ENCODE data around the gene NENF.

The NENF gene

DNA sequence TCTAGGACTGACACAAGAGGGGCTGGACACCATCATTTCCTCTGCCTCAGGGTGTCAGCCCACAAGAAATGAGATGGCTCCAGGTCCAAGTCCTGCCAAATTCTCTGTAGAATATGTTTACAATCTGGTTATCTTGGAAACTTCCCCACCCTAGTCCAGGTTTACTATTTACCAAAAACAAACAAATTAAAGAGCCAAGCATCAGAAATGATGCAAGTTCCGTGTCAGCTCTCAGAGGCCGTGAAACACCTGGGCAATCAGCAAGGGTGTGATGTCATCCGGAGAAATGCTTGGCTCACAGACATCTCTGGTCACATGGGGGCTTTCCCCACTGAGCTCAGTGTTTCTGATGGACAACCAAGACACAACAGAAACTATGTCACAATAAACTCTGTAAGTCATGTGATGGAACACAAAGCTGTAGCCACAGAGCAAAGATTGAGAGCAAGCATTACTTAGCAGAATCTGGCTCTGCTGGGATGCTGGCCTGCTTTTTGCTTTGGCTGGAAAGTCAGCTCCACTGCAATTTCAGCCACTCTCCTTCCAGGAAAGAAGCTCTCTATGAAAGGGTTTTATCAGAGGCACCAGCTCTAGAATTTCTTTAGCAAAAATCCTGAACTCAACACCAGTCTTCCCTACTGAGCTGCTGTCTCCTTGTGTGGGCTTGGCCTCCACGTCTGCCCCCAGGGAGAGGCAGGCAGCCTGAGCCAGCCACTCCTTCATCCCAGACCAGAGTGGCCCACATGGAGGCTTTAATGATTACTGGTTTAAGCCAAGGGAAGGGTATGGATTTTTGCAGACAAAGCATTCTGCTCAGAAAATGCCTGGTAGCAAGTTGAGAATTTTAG lies 55.9 kb downstream of the NENF start:
- ATAC-seq, result no peak
- TF ChIP-seq, protein P1, sequence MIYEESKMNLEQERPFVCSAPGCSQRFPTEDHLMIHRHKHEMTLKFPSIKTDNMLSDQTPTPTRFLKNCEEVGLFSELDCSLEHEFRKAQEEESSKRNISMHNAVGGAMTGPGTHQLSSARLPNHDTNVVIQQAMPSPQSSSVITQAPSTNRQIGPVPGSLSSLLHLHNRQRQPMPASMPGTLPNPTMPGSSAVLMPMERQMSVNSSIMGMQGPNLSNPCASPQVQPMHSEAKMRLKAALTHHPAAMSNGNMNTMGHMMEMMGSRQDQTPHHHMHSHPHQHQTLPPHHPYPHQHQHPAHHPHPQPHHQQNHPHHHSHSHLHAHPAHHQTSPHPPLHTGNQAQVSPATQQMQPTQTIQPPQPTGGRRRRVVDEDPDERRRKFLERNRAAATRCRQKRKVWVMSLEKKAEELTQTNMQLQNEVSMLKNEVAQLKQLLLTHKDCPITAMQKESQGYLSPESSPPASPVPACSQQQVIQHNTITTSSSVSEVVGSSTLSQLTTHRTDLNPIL (CRISPR knock-in tag; IDR thresholded peaks at IDR 0.05; ENCODE audit: low read depth), result no peak
- TF ChIP-seq ARNTL (CRISPR knock-in tag; IDR thresholded peaks at IDR 0.05; ENCODE audit: borderline replicate concordance, low read depth) (no peak), OSR1 (CRISPR knock-in tag; IDR thresholded peaks at IDR 0.05) (no peak), SNAI2 (CRISPR knock-in tag; IDR thresholded peaks at IDR 0.05) (no peak), TOX (CRISPR knock-in tag; IDR thresholded peaks at IDR 0.05; ENCODE audit: borderline replicate concordance) (no peak), TCF4 (CRISPR knock-in tag; IDR thresholded peaks at IDR 0.05; ENCODE audit: borderline replicate concordance) (no peak)

DNA sequence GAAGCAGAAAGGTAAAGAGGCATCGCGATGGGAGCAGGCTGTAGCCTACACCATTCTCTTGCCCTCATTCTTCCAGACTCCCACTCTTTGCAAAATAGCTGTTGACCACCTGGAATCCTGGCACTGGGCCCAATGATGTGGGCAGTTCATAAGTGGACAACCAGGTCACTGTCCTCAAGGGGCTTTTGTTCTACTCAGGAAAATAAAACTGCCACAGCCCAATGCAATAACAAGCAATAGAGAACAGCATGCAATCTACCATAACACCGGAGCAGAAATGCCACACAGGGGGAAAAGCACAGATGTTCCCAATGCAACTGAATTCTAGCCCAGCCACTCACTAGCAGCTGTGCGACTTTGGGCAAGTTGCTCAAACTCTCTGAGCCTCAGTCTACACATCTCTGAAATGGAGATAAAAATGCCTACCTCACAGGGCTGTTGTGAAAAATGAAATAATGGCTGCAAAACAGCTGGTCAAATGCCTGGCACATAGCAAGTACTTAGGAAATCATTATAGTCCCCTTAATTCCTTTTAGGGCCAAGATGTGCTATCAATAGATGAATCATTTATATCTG lies 56.7 kb downstream of the NENF start:
- TF ChIP-seq ISL1 (CRISPR knock-in tag; IDR thresholded peaks at IDR 0.05) (no peak), ZC3H10 (CRISPR knock-in tag; IDR thresholded peaks at IDR 0.05) (no peak), ZNF8 (CRISPR knock-in tag; IDR thresholded peaks at IDR 0.05) (no peak), GLIS3 (CRISPR knock-in tag; IDR thresholded peaks at IDR 0.05) (no peak), TCF4 (CRISPR knock-in tag; IDR thresholded peaks at IDR 0.05; ENCODE audit: borderline replicate concordance) (no peak), ARNTL (CRISPR knock-in tag; IDR thresholded peaks at IDR 0.05; ENCODE audit: borderline replicate concordance, low read depth) (no peak)
- TF ChIP-seq, protein P1 (CRISPR knock-in tag; IDR thresholded peaks at IDR 0.05; ENCODE audit: low read depth), result no peak
- TF ChIP-seq, protein P2, sequence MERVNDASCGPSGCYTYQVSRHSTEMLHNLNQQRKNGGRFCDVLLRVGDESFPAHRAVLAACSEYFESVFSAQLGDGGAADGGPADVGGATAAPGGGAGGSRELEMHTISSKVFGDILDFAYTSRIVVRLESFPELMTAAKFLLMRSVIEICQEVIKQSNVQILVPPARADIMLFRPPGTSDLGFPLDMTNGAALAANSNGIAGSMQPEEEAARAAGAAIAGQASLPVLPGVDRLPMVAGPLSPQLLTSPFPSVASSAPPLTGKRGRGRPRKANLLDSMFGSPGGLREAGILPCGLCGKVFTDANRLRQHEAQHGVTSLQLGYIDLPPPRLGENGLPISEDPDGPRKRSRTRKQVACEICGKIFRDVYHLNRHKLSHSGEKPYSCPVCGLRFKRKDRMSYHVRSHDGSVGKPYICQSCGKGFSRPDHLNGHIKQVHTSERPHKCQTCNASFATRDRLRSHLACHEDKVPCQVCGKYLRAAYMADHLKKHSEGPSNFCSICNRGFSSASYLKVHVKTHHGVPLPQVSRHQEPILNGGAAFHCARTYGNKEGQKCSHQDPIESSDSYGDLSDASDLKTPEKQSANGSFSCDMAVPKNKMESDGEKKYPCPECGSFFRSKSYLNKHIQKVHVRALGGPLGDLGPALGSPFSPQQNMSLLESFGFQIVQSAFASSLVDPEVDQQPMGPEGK (CRISPR knock-in tag; IDR thresholded peaks at IDR 0.05; ENCODE audit: borderline replicate concordance), result no peak
- no peak for ATAC-seq

DNA sequence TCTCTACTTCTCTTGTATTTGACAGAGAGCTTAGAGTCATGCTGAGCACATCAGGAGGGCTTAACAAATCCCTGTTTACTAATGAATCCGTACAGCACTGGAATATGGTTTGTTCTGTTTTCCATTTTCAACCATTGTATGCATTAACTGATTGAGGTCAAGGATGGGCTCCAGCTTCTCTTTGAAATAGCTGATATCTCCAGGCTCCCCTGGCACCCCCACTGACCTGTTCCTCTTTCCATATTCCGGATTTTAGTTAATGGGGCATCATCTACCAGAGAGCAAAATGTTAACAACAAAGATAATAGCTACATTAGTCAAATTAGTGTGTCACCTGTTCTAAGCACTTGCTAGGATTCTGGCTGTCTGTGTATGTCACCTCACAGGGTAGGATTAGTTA lies 57.6 kb downstream of the NENF start:
- no peak for ATAC-seq
- no peak for TF ChIP-seq ARNTL (CRISPR knock-in tag; IDR thresholded peaks at IDR 0.05; ENCODE audit: borderline replicate concordance, low read depth)
- TF ChIP-seq, protein P3, sequence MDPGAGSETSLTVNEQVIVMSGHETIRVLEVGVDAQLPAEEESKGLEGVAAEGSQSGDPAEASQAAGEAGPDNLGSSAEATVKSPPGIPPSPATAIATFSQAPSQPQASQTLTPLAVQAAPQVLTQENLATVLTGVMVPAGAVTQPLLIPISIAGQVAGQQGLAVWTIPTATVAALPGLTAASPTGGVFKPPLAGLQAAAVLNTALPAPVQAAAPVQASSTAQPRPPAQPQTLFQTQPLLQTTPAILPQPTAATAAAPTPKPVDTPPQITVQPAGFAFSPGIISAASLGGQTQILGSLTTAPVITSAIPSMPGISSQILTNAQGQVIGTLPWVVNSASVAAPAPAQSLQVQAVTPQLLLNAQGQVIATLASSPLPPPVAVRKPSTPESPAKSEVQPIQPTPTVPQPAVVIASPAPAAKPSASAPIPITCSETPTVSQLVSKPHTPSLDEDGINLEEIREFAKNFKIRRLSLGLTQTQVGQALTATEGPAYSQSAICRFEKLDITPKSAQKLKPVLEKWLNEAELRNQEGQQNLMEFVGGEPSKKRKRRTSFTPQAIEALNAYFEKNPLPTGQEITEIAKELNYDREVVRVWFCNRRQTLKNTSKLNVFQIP (CRISPR knock-in tag; IDR thresholded peaks at IDR 0.05; ENCODE audit: borderline replicate concordance, low read depth), result no peak
- TF ChIP-seq ZNF565 (CRISPR knock-in tag; conservative IDR thresholded peaks at IDR 0.05; ENCODE audit: low read depth), result no peak
- TF ChIP-seq ZFP3 (CRISPR knock-in tag; IDR thresholded peaks at IDR 0.05), result no peak
- TF ChIP-seq, protein P1 (CRISPR knock-in tag; IDR thresholded peaks at IDR 0.05; ENCODE audit: low read depth), result no peak
- TF ChIP-seq PPARA (CRISPR knock-in tag; IDR thresholded peaks at IDR 0.05; ENCODE audit: borderline replicate concordance), result no peak
- TF ChIP-seq RARB (CRISPR knock-in tag; IDR thresholded peaks at IDR 0.05), result no peak
- no peak for TF ChIP-seq ZC3H10 (CRISPR knock-in tag; IDR thresholded peaks at IDR 0.05)
- no peak for TF ChIP-seq SNAI2 (CRISPR knock-in tag; IDR thresholded peaks at IDR 0.05)
- TF ChIP-seq, protein P4, sequence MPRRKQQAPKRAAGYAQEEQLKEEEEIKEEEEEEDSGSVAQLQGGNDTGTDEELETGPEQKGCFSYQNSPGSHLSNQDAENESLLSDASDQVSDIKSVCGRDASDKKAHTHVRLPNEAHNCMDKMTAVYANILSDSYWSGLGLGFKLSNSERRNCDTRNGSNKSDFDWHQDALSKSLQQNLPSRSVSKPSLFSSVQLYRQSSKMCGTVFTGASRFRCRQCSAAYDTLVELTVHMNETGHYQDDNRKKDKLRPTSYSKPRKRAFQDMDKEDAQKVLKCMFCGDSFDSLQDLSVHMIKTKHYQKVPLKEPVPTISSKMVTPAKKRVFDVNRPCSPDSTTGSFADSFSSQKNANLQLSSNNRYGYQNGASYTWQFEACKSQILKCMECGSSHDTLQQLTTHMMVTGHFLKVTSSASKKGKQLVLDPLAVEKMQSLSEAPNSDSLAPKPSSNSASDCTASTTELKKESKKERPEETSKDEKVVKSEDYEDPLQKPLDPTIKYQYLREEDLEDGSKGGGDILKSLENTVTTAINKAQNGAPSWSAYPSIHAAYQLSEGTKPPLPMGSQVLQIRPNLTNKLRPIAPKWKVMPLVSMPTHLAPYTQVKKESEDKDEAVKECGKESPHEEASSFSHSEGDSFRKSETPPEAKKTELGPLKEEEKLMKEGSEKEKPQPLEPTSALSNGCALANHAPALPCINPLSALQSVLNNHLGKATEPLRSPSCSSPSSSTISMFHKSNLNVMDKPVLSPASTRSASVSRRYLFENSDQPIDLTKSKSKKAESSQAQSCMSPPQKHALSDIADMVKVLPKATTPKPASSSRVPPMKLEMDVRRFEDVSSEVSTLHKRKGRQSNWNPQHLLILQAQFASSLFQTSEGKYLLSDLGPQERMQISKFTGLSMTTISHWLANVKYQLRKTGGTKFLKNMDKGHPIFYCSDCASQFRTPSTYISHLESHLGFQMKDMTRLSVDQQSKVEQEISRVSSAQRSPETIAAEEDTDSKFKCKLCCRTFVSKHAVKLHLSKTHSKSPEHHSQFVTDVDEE (CRISPR knock-in tag; IDR thresholded peaks at IDR 0.05), result no peak
- TF ChIP-seq BACH2 (CRISPR knock-in tag; IDR thresholded peaks at IDR 0.05; ENCODE audit: borderline replicate concordance), result no peak
- no peak for TF ChIP-seq ZFP30 (CRISPR knock-in tag; IDR thresholded peaks at IDR 0.05)
- TF ChIP-seq TOX (CRISPR knock-in tag; IDR thresholded peaks at IDR 0.05; ENCODE audit: borderline replicate concordance), result no peak
- no peak for TF ChIP-seq OSR1 (CRISPR knock-in tag; IDR thresholded peaks at IDR 0.05)
